Measurements from ENCODE around the gene TMEM222.

- no peak for TF ChIP-seq CTCF (IDR thresholded peaks at IDR 0.05)
- TF ChIP-seq ZBTB21 (CRISPR knock-in tag; IDR thresholded peaks at IDR 0.05; ENCODE audit: borderline replicate concordance): no peak
- TF ChIP-seq MXD4 (CRISPR knock-in tag; IDR thresholded peaks at IDR 0.05; ENCODE audit: borderline replicate concordance): no peak
- TF ChIP-seq JUN (CRISPR knock-in tag; IDR thresholded peaks at IDR 0.05): no peak
- TF ChIP-seq PRDM15 (CRISPR knock-in tag; IDR thresholded peaks at IDR 0.05): no peak
- no peak for TF ChIP-seq ATF3 (CRISPR knock-in tag; conservative IDR thresholded peaks at IDR 0.05)
- TF ChIP-seq NR3C1 (CRISPR knock-in tag; conservative IDR thresholded peaks at IDR 0.05; ENCODE audit: low read depth): no peak
- TF ChIP-seq E2F4 (CRISPR knock-in tag; IDR thresholded peaks at IDR 0.05; ENCODE audit: borderline replicate concordance, low read depth): no peak
- no peak for TF ChIP-seq USF1 (CRISPR knock-in tag; IDR thresholded peaks at IDR 0.05)
Measured at GRCh38 chr1:27301052-27301422, 20.9 kb upstream of the TMEM222 start.
